ENCODE data around the gene SCIN.

Gene SCIN

DNA sequence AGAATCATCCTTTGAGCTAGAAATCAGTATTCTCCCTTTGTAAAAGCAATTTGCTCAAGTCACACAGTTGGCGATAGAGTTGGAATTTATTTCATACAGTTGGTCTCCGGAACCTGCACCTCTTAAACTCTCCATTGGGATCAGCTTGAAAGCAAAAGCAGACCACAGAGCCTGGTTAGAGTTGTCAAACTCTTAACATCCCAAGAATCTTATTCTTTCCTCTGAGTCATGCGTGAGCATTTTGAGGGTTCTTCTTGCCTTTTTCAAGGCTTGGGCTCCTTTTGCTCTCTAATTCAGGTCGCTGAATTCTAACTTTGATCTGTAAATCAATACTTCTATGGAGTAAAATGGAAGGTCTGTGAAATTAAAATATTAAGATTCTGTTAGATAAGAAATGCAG lies 19.6 kb upstream of the SCIN start:
- no peak for ATAC-seq (ENCODE audit: insufficient read depth, low read depth)
- TF ChIP-seq, protein P1, sequence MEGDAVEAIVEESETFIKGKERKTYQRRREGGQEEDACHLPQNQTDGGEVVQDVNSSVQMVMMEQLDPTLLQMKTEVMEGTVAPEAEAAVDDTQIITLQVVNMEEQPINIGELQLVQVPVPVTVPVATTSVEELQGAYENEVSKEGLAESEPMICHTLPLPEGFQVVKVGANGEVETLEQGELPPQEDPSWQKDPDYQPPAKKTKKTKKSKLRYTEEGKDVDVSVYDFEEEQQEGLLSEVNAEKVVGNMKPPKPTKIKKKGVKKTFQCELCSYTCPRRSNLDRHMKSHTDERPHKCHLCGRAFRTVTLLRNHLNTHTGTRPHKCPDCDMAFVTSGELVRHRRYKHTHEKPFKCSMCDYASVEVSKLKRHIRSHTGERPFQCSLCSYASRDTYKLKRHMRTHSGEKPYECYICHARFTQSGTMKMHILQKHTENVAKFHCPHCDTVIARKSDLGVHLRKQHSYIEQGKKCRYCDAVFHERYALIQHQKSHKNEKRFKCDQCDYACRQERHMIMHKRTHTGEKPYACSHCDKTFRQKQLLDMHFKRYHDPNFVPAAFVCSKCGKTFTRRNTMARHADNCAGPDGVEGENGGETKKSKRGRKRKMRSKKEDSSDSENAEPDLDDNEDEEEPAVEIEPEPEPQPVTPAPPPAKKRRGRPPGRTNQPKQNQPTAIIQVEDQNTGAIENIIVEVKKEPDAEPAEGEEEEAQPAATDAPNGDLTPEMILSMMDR (IDR thresholded peaks at IDR 0.05; ENCODE audit: borderline replicate concordance, extremely low read depth, low read length, poor library complexity, severe bottlenecking) = no peak
- no peak for TF ChIP-seq EZH2 (IDR thresholded peaks at IDR 0.05; ENCODE audit: borderline replicate concordance, low read depth, low read length, severe bottlenecking)

DNA sequence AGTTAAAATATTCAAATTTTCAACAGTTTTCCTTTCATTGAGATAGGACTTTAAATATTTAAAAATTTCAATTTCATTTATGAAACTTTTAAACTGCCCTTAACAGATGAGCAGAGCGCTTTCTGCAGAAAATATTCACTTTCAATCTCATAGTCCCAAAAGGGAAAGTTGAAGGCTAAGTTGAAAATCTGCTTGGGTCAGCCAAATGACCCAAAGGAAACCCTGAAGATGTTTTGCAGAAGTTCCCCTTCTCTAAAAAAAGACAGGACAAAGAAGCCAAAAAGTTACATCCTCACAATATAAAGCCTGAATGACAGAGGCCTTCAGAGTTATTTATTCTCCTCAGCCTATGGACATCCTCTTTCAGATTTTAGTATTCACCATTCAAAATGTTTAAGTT lies 17.6 kb upstream of the SCIN start:
- Histone ChIP-seq H2AFZ (ENCODE audit: low read depth, low read length) (no peak overlapping the region), H3K36me3 (ENCODE audit: insufficient read depth, low read length) (no peaks in the 10 kb centered on the region), H3K79me2 (ENCODE audit: insufficient read depth, low read length) (no peaks in the 10 kb centered on the region), H3K4me2 (ENCODE audit: insufficient read depth, low read length) (no peak overlapping the region), H3K4me1 (ENCODE audit: insufficient read depth, low read length) (no peaks in the 10 kb centered on the region), H3K9ac (ENCODE audit: low read depth, low read length) (no peak overlapping the region), H3K4me3 (ENCODE audit: low read depth in 1 of 2, low read length in 2 of 2) (no peak overlapping the region), H4K20me1 (ENCODE audit: insufficient read depth, low read length) (no peaks in the 10 kb centered on the region), H3K27me3 (ENCODE audit: insufficient read depth, low read length, poor library complexity) (no peaks in the 10 kb centered on the region), H3K9me3 (ENCODE audit: insufficient read depth, low read length, severe bottlenecking) (no peaks in the 10 kb centered on the region), H3K27ac (ENCODE audit: low read length) (no peak overlapping the region)
- DNase-seq = no peak
- TF ChIP-seq EZH2 (IDR thresholded peaks at IDR 0.05; ENCODE audit: borderline replicate concordance, low read depth, low read length, severe bottlenecking) = no peak
- TF ChIP-seq, protein P1 (IDR thresholded peaks at IDR 0.05; ENCODE audit: borderline replicate concordance, extremely low read depth, low read length, poor library complexity, severe bottlenecking) = no peak
- no peak for ATAC-seq (ENCODE audit: insufficient read depth, low read depth)

More for the DNA sequence above, 19.6 kb upstream of the SCIN start:
- no peaks in the 10 kb centered on the region for H3K9me3 ChIP-seq (ENCODE audit: insufficient read depth, low read length, severe bottlenecking)
- H2AFZ ChIP-seq (ENCODE audit: low read depth, low read length) = no peak overlapping the region
- DNase-seq = no peak
- no peak overlapping the region for H3K4me3 ChIP-seq (ENCODE audit: low read depth in 1 of 2, low read length in 2 of 2)
- H4K20me1 ChIP-seq (ENCODE audit: insufficient read depth, low read length) = no peaks in the 10 kb centered on the region
- H3K4me2 ChIP-seq (ENCODE audit: insufficient read depth, low read length) = no peak overlapping the region
- H3K79me2 ChIP-seq (ENCODE audit: insufficient read depth, low read length) = no peaks in the 10 kb centered on the region
- H3K4me1 ChIP-seq (ENCODE audit: insufficient read depth, low read length) = no peaks in the 10 kb centered on the region
- no peak overlapping the region for H3K9ac ChIP-seq (ENCODE audit: low read depth, low read length)
- no peaks in the 10 kb centered on the region for H3K27me3 ChIP-seq (ENCODE audit: insufficient read depth, low read length, poor library complexity)
- H3K27ac ChIP-seq (ENCODE audit: low read length) = no peak overlapping the region
- H3K36me3 ChIP-seq (ENCODE audit: insufficient read depth, low read length) = no peaks in the 10 kb centered on the region

DNA sequence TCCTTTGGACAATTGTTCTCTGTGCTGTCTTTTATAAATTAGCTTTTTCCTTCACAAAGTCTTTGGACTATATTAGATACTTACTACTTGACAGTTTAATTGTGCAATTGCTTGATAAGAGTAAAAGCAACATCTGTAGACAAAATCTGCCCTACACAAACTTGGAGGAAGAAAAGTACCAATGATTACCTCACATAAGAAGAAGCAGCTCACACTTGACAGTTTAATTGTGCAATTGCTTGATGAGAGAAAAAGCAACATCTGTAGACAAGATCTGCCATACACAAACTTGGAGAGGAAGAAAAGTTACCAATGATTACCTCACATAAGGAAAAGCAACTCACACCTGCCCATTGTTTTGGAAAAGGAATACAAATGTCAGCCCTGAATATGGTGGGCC lies 17.1 kb upstream of the SCIN start:
- no peak overlapping the region for H3K4me2 ChIP-seq (ENCODE audit: insufficient read depth, low read length)
- no peak for ATAC-seq (ENCODE audit: insufficient read depth, low read depth)
- H3K4me1 ChIP-seq (ENCODE audit: insufficient read depth, low read length) = no peaks in the 10 kb centered on the region
- TF ChIP-seq EZH2 (IDR thresholded peaks at IDR 0.05; ENCODE audit: borderline replicate concordance, low read depth, low read length, severe bottlenecking) = no peak
- TF ChIP-seq, protein P1 (IDR thresholded peaks at IDR 0.05; ENCODE audit: borderline replicate concordance, extremely low read depth, low read length, poor library complexity, severe bottlenecking) = no peak
- no peak overlapping the region for H2AFZ ChIP-seq (ENCODE audit: low read depth, low read length)
- no peak overlapping the region for H3K9ac ChIP-seq (ENCODE audit: low read depth, low read length)
- no peak overlapping the region for H3K27ac ChIP-seq (ENCODE audit: low read length)
- no peaks in the 10 kb centered on the region for H3K27me3 ChIP-seq (ENCODE audit: insufficient read depth, low read length, poor library complexity)
- no peak for DNase-seq
- H3K79me2 ChIP-seq (ENCODE audit: insufficient read depth, low read length) = no peaks in the 10 kb centered on the region
- no peaks in the 10 kb centered on the region for H3K9me3 ChIP-seq (ENCODE audit: insufficient read depth, low read length, severe bottlenecking)
- H3K36me3 ChIP-seq (ENCODE audit: insufficient read depth, low read length) = no peaks in the 10 kb centered on the region
- H3K4me3 ChIP-seq (ENCODE audit: low read depth in 1 of 2, low read length in 2 of 2) = no peak overlapping the region
- H4K20me1 ChIP-seq (ENCODE audit: insufficient read depth, low read length) = no peaks in the 10 kb centered on the region

DNA sequence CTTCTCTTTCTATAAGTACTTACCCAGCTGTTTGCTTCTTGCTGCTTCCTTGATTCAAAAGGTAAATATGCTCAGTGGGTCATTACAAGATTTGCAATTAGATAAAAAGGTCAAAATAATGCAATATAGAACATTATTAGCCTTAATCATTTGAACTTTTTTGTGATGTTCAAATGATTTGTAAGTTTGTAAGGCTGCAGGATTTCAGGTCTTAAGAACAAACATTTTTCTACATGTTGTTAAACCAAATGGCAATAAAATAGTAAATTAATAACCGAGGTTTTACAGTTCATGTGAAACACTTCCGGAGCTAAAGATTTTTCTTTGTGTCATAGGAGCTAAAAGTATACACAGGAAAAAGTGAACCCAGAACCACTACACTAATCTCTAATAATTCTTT lies 16.2 kb upstream of the SCIN start:
- no peak for ATAC-seq (ENCODE audit: insufficient read depth, low read depth)
- H3K79me2 ChIP-seq (ENCODE audit: insufficient read depth, low read length) = no peaks in the 10 kb centered on the region
- no peaks in the 10 kb centered on the region for H3K9me3 ChIP-seq (ENCODE audit: insufficient read depth, low read length, severe bottlenecking)
- no peak overlapping the region for H3K4me2 ChIP-seq (ENCODE audit: insufficient read depth, low read length)
- H3K4me1 ChIP-seq (ENCODE audit: insufficient read depth, low read length) = no peaks in the 10 kb centered on the region
- no peak overlapping the region for H3K27ac ChIP-seq (ENCODE audit: low read length)
- H3K27me3 ChIP-seq (ENCODE audit: insufficient read depth, low read length, poor library complexity) = no peaks in the 10 kb centered on the region
- no peak overlapping the region for H2AFZ ChIP-seq (ENCODE audit: low read depth, low read length)
- no peaks in the 10 kb centered on the region for H4K20me1 ChIP-seq (ENCODE audit: insufficient read depth, low read length)
- no peak overlapping the region for H3K4me3 ChIP-seq (ENCODE audit: low read depth in 1 of 2, low read length in 2 of 2)
- TF ChIP-seq, protein P1 (IDR thresholded peaks at IDR 0.05; ENCODE audit: borderline replicate concordance, extremely low read depth, low read length, poor library complexity, severe bottlenecking) = no peak
- no peak for TF ChIP-seq EZH2 (IDR thresholded peaks at IDR 0.05; ENCODE audit: borderline replicate concordance, low read depth, low read length, severe bottlenecking)
- no peak overlapping the region for H3K9ac ChIP-seq (ENCODE audit: low read depth, low read length)
- H3K36me3 ChIP-seq (ENCODE audit: insufficient read depth, low read length) = no peaks in the 10 kb centered on the region
- no peak for DNase-seq

All from DND-41 (cell line).